OCI-LY7 (cell line): ENCODE results near the gene XG. TPM values are rescaled to one million over a fixed set of nuclear protein-coding genes. Genes with fewer than 3 reads are reported as not detected.
"Not testable (repeated sequence)": the region's sequence is repeated elsewhere in the genome, so short reads cannot be mapped to it uniquely, and the experiment has no call there.

Source experiments
- BruUV-seq: library from RNA; stranded (reverse); fragments of 400-500 nt; replicated peaks from 2 replicates; lab custom pipeline; 2021; lab: Mats Ljungman, UMichigan
- CTCF ChIA-PET: fragments of 300-600 bp; sonication (Branson Sonifier 250); formaldehyde crosslinking; loops from one replicate; lab custom pipeline; 2022; ENCODE audit warnings: antibody characterized with exemption; ENCODE audit not compliant: unreplicated experiment; lab: Charles Lee
- POLR2A ChIA-PET: fragments of 300-600 bp; sonication (Branson Sonifier 250); formaldehyde crosslinking; loops from one replicate; lab custom pipeline; 2022; ENCODE audit warnings: antibody characterized with exemption; lab: Charles Lee
- DNase-seq: peaks from one replicate; pipeline ENCODE4 v3.0.0-alpha.2; 2015; ENCODE audit warnings: low spot score
- H2AFZ ChIP-seq: fragments of 200-600 bp; sonication (generic), shearing (Covaris generic); 2 replicates; pipeline ENCODE4 v1.6.1; 2014; ENCODE audit warnings: mild to moderate bottlenecking, antibody characterized with exemption, low read length, moderate library complexity
- H3K27ac ChIP-seq: fragments of 200-600 bp; sonication (generic); 2 replicates; pipeline ENCODE4 v1.5.1; 2014; ENCODE audit warnings: mixed run types, low read depth, mild to moderate bottlenecking, moderate library complexity, low read length, inconsistent platforms; ENCODE audit not compliant: poor library complexity, severe bottlenecking
- H3K36me3 ChIP-seq: fragments of 200-600 bp; sonication (generic); 2 replicates; pipeline ENCODE4 v1.6.1; 2014; ENCODE audit warnings: mild to moderate bottlenecking, antibody characterized with exemption, low read length, moderate library complexity, mixed read lengths; ENCODE audit not compliant: insufficient read depth
- H3K4me1 ChIP-seq: fragments of 200-600 bp; sonication (generic); 2 replicates; pipeline ENCODE4 v1.5.1; 2014; ENCODE audit warnings: mild to moderate bottlenecking, low read length; ENCODE audit not compliant: insufficient read depth, poor library complexity, severe bottlenecking
- H3K4me2 ChIP-seq: fragments of 200-600 bp; sonication (generic); 2 replicates; pipeline ENCODE4 v1.6.1; 2014; ENCODE audit warnings: mild to moderate bottlenecking, low read length
- H3K4me3 ChIP-seq: fragments of 200-600 bp; sonication (generic); 2 replicates; pipeline ENCODE4 v1.5.1; 2014; ENCODE audit warnings: mild to moderate bottlenecking, low read depth, low read length; ENCODE audit not compliant: poor library complexity, severe bottlenecking
- H3K79me2 ChIP-seq: fragments of 200-600 bp; sonication (generic); 2 replicates; pipeline ENCODE4 v1.6.1; 2016; ENCODE audit warnings: low read depth, mild to moderate bottlenecking, low read length, moderate library complexity, mixed read lengths; ENCODE audit not compliant: insufficient read depth
- H3K9me2 ChIP-seq: fragments of 200-600 bp; sonication (generic); 2 replicates; pipeline ENCODE4 v1.6.1; 2016; ENCODE audit warnings: mild to moderate bottlenecking, low read length, mixed read lengths; ENCODE audit not compliant: insufficient read depth
- H3K9me3 ChIP-seq: fragments of 200-600 bp; sonication (generic); 2 replicates; pipeline ENCODE4 v1.6.1; 2014; ENCODE audit warnings: mild to moderate bottlenecking, mixed run types, low read length, mixed read lengths
- H4K20me1 ChIP-seq: fragments of 200-600 bp; sonication (generic); 2 replicates; pipeline ENCODE4 v1.6.1; 2014; ENCODE audit warnings: mild to moderate bottlenecking, antibody characterized with exemption, low read length, moderate library complexity, mixed read lengths; ENCODE audit not compliant: insufficient read depth
- EZH2phosphoT487 ChIP-seq: fragments of 200-600 bp; sonication (generic); IDR thresholded peaks from 2 replicates; pipeline ENCODE4 v1.6.1; 2018; ENCODE audit warnings: low read depth, borderline replicate concordance, mild to moderate bottlenecking, mixed run types, antibody characterized with exemption, low read length, moderate library complexity, mixed read lengths
- intact Hi-C: fragments of 100-400 bp; cut with micrococcal nuclease; formaldehyde crosslinking; loops from one replicate; pipeline ENCODE4 v1.10.0; 2022; ENCODE audit not compliant: unreplicated experiment
- total RNA-seq, 2 experiments: library from RNA; depleted of rRNA in 1 of 2; stranded (reverse); fragments of >200 nt in 1 of 2; shearing (Covaris generic) in 1 of 2; gene quantifications; 2 replicates each; pipeline ENCODE4 v1.2.3, GENCODE V29; 2014 to 2022
- TF ChIP-seq, protein P1 (sequence below): fragments of 200-600 bp; sonication (generic); conservative IDR thresholded peaks from 2 replicates; pipeline ENCODE4 v1.5.1; 2014; ENCODE audit warnings: mild to moderate bottlenecking, antibody characterized with exemption, low read length, moderate library complexity, mixed read lengths

The XG gene
- total RNA-seq, 2 experiments from 2014 or later = not detected

DNA sequence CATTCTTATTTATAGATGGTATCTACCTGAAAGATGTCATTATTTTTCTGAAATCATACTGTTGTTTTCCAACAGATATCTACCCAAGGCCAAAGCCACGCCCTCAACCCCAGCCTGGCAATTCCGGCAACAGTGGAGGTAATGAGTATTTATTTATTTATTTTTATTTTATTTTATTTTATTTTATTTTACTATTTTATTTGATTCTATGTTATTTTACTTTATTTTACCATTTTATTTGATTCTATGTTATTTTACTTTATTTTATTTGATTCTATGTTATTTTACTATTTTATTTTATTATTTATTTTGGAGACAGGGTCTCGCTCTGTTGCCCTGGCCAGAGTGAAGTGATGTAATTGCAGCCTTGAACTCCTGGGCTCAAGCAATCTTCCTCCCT, 37.7 kb downstream of the XG start:
- TF ChIP-seq, protein P1, sequence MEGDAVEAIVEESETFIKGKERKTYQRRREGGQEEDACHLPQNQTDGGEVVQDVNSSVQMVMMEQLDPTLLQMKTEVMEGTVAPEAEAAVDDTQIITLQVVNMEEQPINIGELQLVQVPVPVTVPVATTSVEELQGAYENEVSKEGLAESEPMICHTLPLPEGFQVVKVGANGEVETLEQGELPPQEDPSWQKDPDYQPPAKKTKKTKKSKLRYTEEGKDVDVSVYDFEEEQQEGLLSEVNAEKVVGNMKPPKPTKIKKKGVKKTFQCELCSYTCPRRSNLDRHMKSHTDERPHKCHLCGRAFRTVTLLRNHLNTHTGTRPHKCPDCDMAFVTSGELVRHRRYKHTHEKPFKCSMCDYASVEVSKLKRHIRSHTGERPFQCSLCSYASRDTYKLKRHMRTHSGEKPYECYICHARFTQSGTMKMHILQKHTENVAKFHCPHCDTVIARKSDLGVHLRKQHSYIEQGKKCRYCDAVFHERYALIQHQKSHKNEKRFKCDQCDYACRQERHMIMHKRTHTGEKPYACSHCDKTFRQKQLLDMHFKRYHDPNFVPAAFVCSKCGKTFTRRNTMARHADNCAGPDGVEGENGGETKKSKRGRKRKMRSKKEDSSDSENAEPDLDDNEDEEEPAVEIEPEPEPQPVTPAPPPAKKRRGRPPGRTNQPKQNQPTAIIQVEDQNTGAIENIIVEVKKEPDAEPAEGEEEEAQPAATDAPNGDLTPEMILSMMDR = no peak
- TF ChIP-seq EZH2phosphoT487 = no peak
- Histone ChIP-seq H3K4me1 (no peaks in the 10 kb centered on the region), H2AFZ (no peak overlapping the region), H3K79me2 (no peaks in the 10 kb centered on the region), H3K4me2 (no peak overlapping the region), H3K4me3 (no peak overlapping the region), H3K9me2 (no peaks in the 10 kb centered on the region), H4K20me1 (no peaks in the 10 kb centered on the region), H3K9me3 (no peaks in the 10 kb centered on the region), H3K36me3 (no peaks in the 10 kb centered on the region), H3K27ac (no peak overlapping the region)
- CTCF ChIA-PET = no interaction called here
- intact Hi-C loops = no loop called here
- DNase-seq = no peak
- POLR2A ChIA-PET = no interaction called here
- no TSS peak for BruUV-seq

DNA sequence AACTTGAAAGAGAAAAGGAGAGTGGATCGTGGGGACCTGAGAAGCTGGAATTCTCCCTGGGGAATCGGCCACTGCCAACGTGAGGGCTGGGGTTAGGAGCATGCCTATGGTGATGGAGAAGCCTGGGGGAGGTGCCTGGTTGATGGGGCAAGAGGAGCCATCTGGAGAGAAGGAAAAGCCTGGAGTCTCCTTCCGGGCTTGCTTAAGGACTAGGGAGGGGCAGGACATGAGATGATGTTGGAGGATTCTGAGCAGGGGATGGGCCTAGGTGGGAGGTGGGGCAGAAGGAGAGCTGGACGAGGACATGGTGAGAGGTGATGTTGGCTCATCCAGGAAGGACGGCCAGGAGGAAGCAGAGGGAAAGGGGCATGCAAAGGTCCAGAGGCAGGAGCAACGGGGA, 41.9 kb downstream of the XG start:
- H3K79me2 ChIP-seq = no peaks in the 10 kb centered on the region
- no peak overlapping the region for H3K4me3 ChIP-seq
- H3K9me3 ChIP-seq = no peaks in the 10 kb centered on the region
- H2AFZ ChIP-seq = no peak overlapping the region
- no peaks in the 10 kb centered on the region for H3K9me2 ChIP-seq
- POLR2A ChIA-PET = no interaction called here
- no peak for TF ChIP-seq EZH2phosphoT487
- TF ChIP-seq, protein P1 = no peak
- no peaks in the 10 kb centered on the region for H4K20me1 ChIP-seq
- CTCF ChIA-PET = no interaction called here
- H3K4me2 ChIP-seq = no peak overlapping the region
- BruUV-seq = no TSS peak
- no peaks in the 10 kb centered on the region for H3K36me3 ChIP-seq
- DNase-seq = no peak
- intact Hi-C loops = no loop called here
- no peak overlapping the region for H3K27ac ChIP-seq
- no peaks in the 10 kb centered on the region for H3K4me1 ChIP-seq

GRCh38 chrX:2794336-2794735, 42.5 kb downstream of the XG start:
- POLR2A ChIA-PET = no interaction called here

GRCh38 chrX:2796808-2797207, 45.0 kb downstream of the XG start:
- H3K4me3 ChIP-seq, H3K9me2 ChIP-seq, BruUV-seq, H3K4me2 ChIP-seq, H3K36me3 ChIP-seq, CTCF ChIA-PET, intact Hi-C loops, DNase-seq, H3K9me3 ChIP-seq, POLR2A ChIA-PET, H4K20me1 ChIP-seq, H3K27ac ChIP-seq, H3K4me1 ChIP-seq, H3K79me2 ChIP-seq, H2AFZ ChIP-seq: not testable (repeated sequence)

More at GRCh38 chrX:2794336-2794735, 42.5 kb downstream of the XG start:
- no peak overlapping the region for H3K27ac ChIP-seq
- no peaks in the 10 kb centered on the region for H3K9me3 ChIP-seq
- H4K20me1 ChIP-seq = no peaks in the 10 kb centered on the region
- no peak overlapping the region for H2AFZ ChIP-seq
- CTCF ChIA-PET = no interaction called here
- no TSS peak for BruUV-seq
- H3K4me2 ChIP-seq = no peak overlapping the region
- H3K4me1 ChIP-seq = no peaks in the 10 kb centered on the region
- DNase-seq = no peak
- no peak for TF ChIP-seq EZH2phosphoT487
- TF ChIP-seq, protein P1 = no peak
- intact Hi-C loops = no loop called here
- H3K36me3 ChIP-seq = no peaks in the 10 kb centered on the region
- no peaks in the 10 kb centered on the region for H3K9me2 ChIP-seq
- no peaks in the 10 kb centered on the region for H3K79me2 ChIP-seq
- H3K4me3 ChIP-seq = no peak overlapping the region
